Measurements from ENCODE around the gene COL4A2. TPM values are rescaled to one million over a fixed set of nuclear protein-coding genes. Genes with fewer than 3 reads are reported as not detected.

The COL4A2 gene
- total RNA-seq, 6 experiments from 2014 or later: 8.4 to 65.8 (median 42.5) TPM

DNA sequence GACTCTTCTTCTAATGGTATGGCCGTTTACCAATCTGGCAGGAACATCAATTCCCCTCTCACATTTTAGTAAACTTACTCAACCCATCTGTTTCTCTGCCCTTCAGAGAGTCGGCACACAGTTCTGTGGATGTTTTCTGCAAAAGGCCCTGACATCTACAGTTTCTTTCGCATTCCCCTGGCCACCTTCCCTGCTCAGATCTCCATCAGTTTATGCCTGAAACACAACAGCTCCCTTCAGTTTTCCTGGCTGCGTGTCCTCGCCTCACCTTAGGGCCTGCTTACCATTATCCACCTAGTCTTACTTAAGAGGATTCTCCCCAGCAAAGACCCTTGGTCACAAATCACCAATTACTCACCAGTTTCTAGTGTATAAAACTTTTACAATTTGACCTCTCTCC is 25.3 kb upstream of the COL4A2 start:
- no peak overlapping the region for H3K4me3 ChIP-seq
- TF ChIP-seq, protein P1, sequence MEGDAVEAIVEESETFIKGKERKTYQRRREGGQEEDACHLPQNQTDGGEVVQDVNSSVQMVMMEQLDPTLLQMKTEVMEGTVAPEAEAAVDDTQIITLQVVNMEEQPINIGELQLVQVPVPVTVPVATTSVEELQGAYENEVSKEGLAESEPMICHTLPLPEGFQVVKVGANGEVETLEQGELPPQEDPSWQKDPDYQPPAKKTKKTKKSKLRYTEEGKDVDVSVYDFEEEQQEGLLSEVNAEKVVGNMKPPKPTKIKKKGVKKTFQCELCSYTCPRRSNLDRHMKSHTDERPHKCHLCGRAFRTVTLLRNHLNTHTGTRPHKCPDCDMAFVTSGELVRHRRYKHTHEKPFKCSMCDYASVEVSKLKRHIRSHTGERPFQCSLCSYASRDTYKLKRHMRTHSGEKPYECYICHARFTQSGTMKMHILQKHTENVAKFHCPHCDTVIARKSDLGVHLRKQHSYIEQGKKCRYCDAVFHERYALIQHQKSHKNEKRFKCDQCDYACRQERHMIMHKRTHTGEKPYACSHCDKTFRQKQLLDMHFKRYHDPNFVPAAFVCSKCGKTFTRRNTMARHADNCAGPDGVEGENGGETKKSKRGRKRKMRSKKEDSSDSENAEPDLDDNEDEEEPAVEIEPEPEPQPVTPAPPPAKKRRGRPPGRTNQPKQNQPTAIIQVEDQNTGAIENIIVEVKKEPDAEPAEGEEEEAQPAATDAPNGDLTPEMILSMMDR (IDR thresholded peaks at IDR 0.05): no peak
- TF ChIP-seq POLR2A (IDR thresholded peaks at IDR 0.05): no peak
- no peak overlapping the region for H3K27ac ChIP-seq
- H3K4me1 ChIP-seq: no peaks in the 10 kb centered on the region
- ATAC-seq (no peak), DNase-seq (no peak)
- no peaks in the 10 kb centered on the region for H3K36me3 ChIP-seq
- 72% methylated on average over 5 of the region's 5 CpGs for WGBS (ENCODE audit: insufficient coverage, low coverage, low lambda C conversion rate, missing lambda C conversion rate)
- no peaks in the 10 kb centered on the region for H3K9me3 ChIP-seq
- intact Hi-C loops (cut with DNase I): no loop called here
- no peaks in the 10 kb centered on the region for H3K27me3 ChIP-seq

DNA sequence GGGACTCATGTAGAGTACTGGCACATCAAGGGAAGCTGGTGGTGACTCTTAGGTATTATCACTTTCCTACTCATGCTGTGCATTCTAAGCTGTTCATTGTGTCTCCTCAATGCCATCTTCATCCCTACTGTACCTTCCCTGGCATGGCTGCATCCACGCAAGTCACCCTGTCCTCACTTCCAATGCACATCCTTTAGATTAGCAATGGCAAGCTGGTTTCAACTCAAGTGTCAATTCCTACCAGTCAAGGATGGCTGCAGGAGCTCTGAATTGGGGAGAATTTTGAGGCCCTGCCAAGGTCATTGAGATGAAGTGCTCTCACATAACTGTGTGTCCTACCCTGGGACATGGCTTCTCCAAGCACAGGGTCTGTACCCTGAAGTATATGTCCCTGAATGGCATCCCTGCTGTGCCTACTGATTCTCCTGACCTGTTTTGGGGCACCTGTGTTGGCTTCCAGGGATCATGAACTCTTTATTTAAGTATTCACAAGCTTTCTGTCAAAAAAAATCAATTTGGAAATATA is 24.7 kb upstream of the COL4A2 start:
- Histone ChIP-seq H3K4me3 (no peak overlapping the region), H3K27ac (no peak overlapping the region), H3K9me3 (no peaks in the 10 kb centered on the region), H3K27me3 (no peaks in the 10 kb centered on the region), H3K4me1 (no peaks in the 10 kb centered on the region), H3K36me3 (no peaks in the 10 kb centered on the region)
- ATAC-seq (no peak), DNase-seq (no peak)
- no peak for TF ChIP-seq POLR2A (IDR thresholded peaks at IDR 0.05)
- TF ChIP-seq, protein P1 (IDR thresholded peaks at IDR 0.05): no peak
- intact Hi-C loops (cut with DNase I): no loop called here
- 67% methylated on average over 1 of the region's 1 CpG for WGBS (ENCODE audit: insufficient coverage, low coverage, low lambda C conversion rate, missing lambda C conversion rate)

DNA sequence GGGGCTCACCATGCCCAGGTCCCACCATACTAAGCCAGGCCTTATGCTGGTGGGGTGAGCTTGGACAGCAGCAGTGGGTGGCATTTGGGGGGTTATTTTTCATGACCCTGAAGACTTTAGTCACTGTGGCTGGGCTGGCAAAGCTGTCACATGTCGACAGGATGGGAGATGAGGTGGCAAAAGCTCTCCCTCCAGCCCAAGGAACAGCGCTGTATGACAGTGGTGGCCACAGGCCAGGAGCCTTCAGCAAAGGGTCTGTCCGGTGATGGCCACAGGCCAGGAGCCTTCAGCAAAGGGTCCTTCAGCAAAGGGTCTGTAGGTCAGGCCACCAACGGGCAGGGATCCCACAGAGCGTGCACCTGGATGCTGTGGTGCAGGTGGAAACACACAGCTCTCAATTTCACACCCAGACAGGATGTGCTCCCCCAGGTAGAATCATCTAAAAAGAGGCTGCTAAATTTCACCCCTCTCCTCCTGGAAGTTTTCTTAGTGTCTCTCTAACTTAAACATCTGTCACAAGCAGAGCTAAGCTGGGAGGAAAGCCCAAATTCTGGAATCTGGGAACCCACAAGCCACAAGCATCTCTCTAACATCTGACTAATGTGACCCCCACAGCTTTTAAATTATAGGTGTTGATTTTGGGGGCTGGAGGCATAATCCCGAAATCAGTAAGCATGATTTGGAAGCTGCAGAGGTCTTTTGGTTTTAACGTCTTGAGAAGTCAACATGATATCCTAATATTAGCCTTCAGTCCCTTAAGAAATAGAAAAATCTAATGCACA is 23.2 kb upstream of the COL4A2 start:
- H3K36me3 ChIP-seq: no peaks in the 10 kb centered on the region
- intact Hi-C loops (cut with DNase I): no loop called here
- no peaks in the 10 kb centered on the region for H3K9me3 ChIP-seq
- peaks cover 0 to 2% (median 0%) of the 10 kb centered on the region in 4 donors for H3K4me1 ChIP-seq
- H3K27me3 ChIP-seq: no peaks in the 10 kb centered on the region
- DNase-seq: no peak
- no peak overlapping the region for H3K4me3 ChIP-seq
- H3K27ac ChIP-seq: no peak overlapping the region
- TF ChIP-seq POLR2A (IDR thresholded peaks at IDR 0.05): no peak
- TF ChIP-seq, protein P1 (IDR thresholded peaks at IDR 0.05): no peak
- 41% methylated on average over 2 of the region's 7 CpGs for WGBS (ENCODE audit: insufficient coverage, low coverage, low lambda C conversion rate, missing lambda C conversion rate)
- ATAC-seq: no peak

DNA sequence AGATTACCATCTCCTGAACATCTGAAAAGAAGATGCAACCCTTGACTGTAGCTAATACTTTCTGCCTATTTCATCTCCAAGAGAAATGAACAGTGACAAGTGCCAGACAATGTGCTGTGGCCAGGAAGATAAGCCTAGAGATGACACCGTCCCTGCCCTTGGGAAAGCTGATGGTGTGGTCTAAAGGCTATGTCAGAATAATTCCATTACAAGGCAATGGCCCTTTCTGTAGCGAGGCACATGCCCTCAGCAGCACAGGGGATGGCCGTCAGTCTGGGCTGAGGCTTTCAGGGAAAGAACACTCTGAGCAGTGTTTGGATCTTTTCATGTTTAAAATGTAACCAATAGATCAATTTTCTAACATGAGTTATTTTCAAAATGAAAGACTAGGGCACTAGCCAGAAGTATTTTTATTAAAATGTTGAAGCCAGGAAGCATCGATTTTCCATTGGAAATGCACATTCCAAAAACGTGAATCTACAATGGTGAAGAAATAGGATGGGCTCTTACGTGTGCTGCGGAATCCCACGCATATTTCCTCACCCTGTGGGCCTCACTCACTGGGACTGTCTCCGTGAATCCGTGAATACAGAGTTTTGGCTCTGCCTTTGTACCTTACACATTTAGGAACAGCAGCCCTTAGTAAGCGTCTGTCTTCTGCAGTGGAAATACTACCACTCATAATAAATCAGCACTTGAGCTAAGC is 22.2 kb upstream of the COL4A2 start:
- WGBS (ENCODE audit: insufficient coverage, low coverage, low lambda C conversion rate, missing lambda C conversion rate): 56% methylated on average over 7 of the region's 11 CpGs
- ATAC-seq: no peak

More for the DNA sequence above, 22.2 kb upstream of the COL4A2 start:
- Histone ChIP-seq H3K9me3 (no peaks in the 10 kb centered on the region), H3K4me3 (no peak overlapping the region), H3K27me3 (no peaks in the 10 kb centered on the region), H3K36me3 (no peaks in the 10 kb centered on the region), H3K27ac (no peak overlapping the region), H3K4me1 (peaks cover 0 to 2% (median 0%) of the 10 kb centered on the region in 4 donors)
- no peak for TF ChIP-seq POLR2A (IDR thresholded peaks at IDR 0.05)
- TF ChIP-seq, protein P1 (IDR thresholded peaks at IDR 0.05): no peak
- intact Hi-C loops (cut with DNase I): no loop called here
- DNase-seq: no peak

All from right lobe of liver (tissue), 6 donors.